ENCODE data around the gene HMCN2.

DNA sequence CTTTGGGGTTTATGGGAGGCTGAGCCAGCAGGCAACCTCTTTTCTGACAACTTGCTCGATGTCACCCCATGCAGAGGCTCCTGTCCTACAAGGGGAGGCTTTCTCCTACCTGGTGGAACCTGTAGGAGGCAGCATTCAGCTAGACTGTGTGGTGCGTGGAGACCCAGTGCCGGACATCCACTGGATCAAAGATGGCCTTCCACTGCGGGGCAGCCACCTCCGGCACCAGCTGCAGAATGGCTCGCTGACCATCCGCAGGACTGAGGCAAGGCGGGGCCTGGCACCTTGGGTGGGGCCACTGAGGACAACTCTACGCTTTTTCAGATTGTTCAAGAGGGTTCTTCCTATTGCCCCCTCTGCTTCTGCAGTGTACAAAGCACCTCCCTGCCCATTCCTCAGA lies 143.1 kb downstream of the HMCN2 start:
- TF ChIP-seq POLR2A (IDR thresholded peaks at IDR 0.05; ENCODE audit: low read length) = no peak
- no peak for TF ChIP-seq GATA1 (IDR thresholded peaks at IDR 0.05; ENCODE audit: low read depth, low read length)

All from erythroblast (primary cell).